K562 (cell line): ENCODE data around the gene PLEKHA6. TPM values are rescaled to one million over a fixed set of nuclear protein-coding genes. Genes with fewer than 3 reads are reported as not detected.

ENCODE experiments used
- ATAC-seq: fragments of 200-7000 bp; cut with Tn5 transposase; 3 replicates; pipeline ENCODE4 v1.9.1; 2020; ENCODE audit warnings: moderate library complexity
- BruUV-seq: library from RNA; stranded (reverse); fragments of 400-500 nt; replicated peaks from 2 replicates; lab custom pipeline; 2021; lab: Mats Ljungman, UMichigan
- CTCF ChIA-PET: fragments of 300-600 bp; formaldehyde crosslinking; extraction: SDS; loops from one replicate; lab custom pipeline; 2021; ENCODE audit warnings: low intra/inter-chr PET ratio; lab: Yijun Ruan, JAX
- POLR2A ChIA-PET: fragments of 300-600, 350-650 bp; sonication (Branson Sonifier 250); formaldehyde crosslinking; extraction: SDS; loops from one replicate; lab custom pipeline; 2021; ENCODE audit warnings: antibody characterized with exemption, inconsistent platforms; lab: Yijun Ruan, JAX
- DNase-seq, 4 experiments: peaks; one replicate each; pipeline versions ENCODE4 v3.0.0 to v3.0.0-alpha.2; 2011 to 2018; ENCODE audit warnings: low spot score in 3 of 4, mixed read lengths in 3 of 4; ENCODE audit errors: extremely low read depth in 1 of 4
- FAIRE-seq: peaks from 2 replicates; lab custom pipeline; 2011; peaks lifted over from hg19 to GRCh38; lab: Jason Lieb, UNC
- H2AFZ ChIP-seq: 2 replicates; pipeline ENCODE4 v1.6.0; 2011; ENCODE audit warnings: low read depth, low read length, control low read depth, inconsistent platforms
- H3K27ac ChIP-seq: fragments of 200-600 bp; 3 replicates; pipeline ENCODE4 v1.8.0; 2011; ENCODE audit warnings: low read depth, mild to moderate bottlenecking, control low read depth, inconsistent platforms, low read length, moderate library complexity, mixed read lengths; ENCODE audit errors: extremely low read depth
- H3K27me3 ChIP-seq, 2 experiments: fragments of 300-600 bp in 1 of 2; 2 replicates in 1 of 2; 3 replicates in 1 of 2; pipeline versions ENCODE4 v1.6.0 to v1.8.0; 2011; ENCODE audit warnings: inconsistent platforms in 2 of 2, low read length in 2 of 2, mild to moderate bottlenecking in 1 of 2, mixed read lengths in 1 of 2, moderate library complexity in 1 of 2; ENCODE audit not compliant: control insufficient read depth in 2 of 2, insufficient read depth in 2 of 2
- H3K36me3 ChIP-seq: fragments of 300-600 bp; 3 replicates; pipeline ENCODE4 v1.8.0; 2011; ENCODE audit warnings: mild to moderate bottlenecking, low read length, inconsistent platforms; ENCODE audit not compliant: control insufficient read depth, insufficient read depth
- H3K4me1 ChIP-seq, 2 experiments: fragments of 200-600 bp in 1 of 2; replicated peaks in 1 of 2; 2 replicates in 1 of 2; 3 replicates in 1 of 2; pipeline versions ENCODE4 v1.5.1 to v1.8.0; 2011; ENCODE audit warnings: inconsistent platforms in 2 of 2, low read length in 2 of 2, mild to moderate bottlenecking in 1 of 2, mixed read lengths in 1 of 2, moderate library complexity in 1 of 2; ENCODE audit not compliant: control insufficient read depth in 2 of 2, insufficient read depth in 2 of 2
- H3K4me2 ChIP-seq: 2 replicates; pipeline ENCODE4 v1.6.1; 2011; ENCODE audit warnings: low read length, control low read depth, inconsistent platforms, mixed read lengths; ENCODE audit not compliant: insufficient read depth
- H3K4me3 ChIP-seq: fragments of 200-600 bp; sonication (generic), shearing (Covaris generic); 2 replicates; pipeline ENCODE4 v1.5.1; 2016; ENCODE audit warnings: control low read depth, inconsistent platforms
- H3K79me2 ChIP-seq: fragments of 200-600 bp; 3 replicates; pipeline ENCODE4 v1.8.0; 2011; ENCODE audit warnings: low read length, inconsistent platforms; ENCODE audit not compliant: control insufficient read depth, insufficient read depth
- H3K9ac ChIP-seq, 2 experiments: 2 replicates each; pipeline versions ENCODE4 v1.6.0 to v1.6.1; 2011; ENCODE audit warnings: low read depth in 2 of 2, low read length in 2 of 2, control low read depth in 1 of 2, inconsistent platforms in 1 of 2, mild to moderate bottlenecking in 1 of 2, mixed read lengths in 1 of 2; ENCODE audit not compliant: insufficient read depth in 1 of 2
- H3K9me1 ChIP-seq: one replicate; pipeline ENCODE4 v1.6.0; 2011; ENCODE audit warnings: inconsistent platforms, mild to moderate bottlenecking, low read length, moderate library complexity; ENCODE audit not compliant: control insufficient read depth, insufficient read depth
- H3K9me3 ChIP-seq: replicated peaks from 2 replicates; pipeline ENCODE4 v1.5.1; 2011; ENCODE audit warnings: low read depth, low read length, inconsistent platforms; ENCODE audit not compliant: control insufficient read depth, insufficient read depth
- H4K20me1 ChIP-seq: replicated peaks from 2 replicates; pipeline ENCODE4 v1.6.1; 2011; ENCODE audit warnings: low read length, inconsistent platforms, mixed read lengths; ENCODE audit not compliant: control insufficient read depth, insufficient read depth
- ARHGAP35 ChIP-seq: fragments of 450-650 bp; IDR thresholded peaks from 2 replicates; pipeline ENCODE4 v1.6.1; 2018; ENCODE audit not compliant: partially characterized antibody
- MCM3 ChIP-seq: fragments of 450-650 bp; IDR thresholded peaks from 2 replicates; pipeline ENCODE4 v1.6.1; 2016
- NR1H2 ChIP-seq: sonication (generic); formaldehyde crosslinking; IDR thresholded peaks from 2 replicates; pipeline ENCODE4 v1.4.0; 2020; ENCODE audit warnings: mild to moderate bottlenecking, missing genetic modification reagents
- PHB2 ChIP-seq: fragments of 450-650 bp; IDR thresholded peaks from 2 replicates; pipeline ENCODE4 v1.6.1; 2017; ENCODE audit warnings: low read depth
- POLR2B ChIP-seq: fragments of 450-650 bp; IDR thresholded peaks from 2 replicates; pipeline ENCODE4 v1.6.1; 2018; ENCODE audit warnings: low read depth; ENCODE audit not compliant: partially characterized antibody
- RAD51 ChIP-seq: fragments of 450-650 bp; IDR thresholded peaks from 2 replicates; pipeline ENCODE4 v1.7.1; 2016; ENCODE audit warnings: low read depth, mild to moderate bottlenecking, borderline replicate concordance
- RB1 ChIP-seq: fragments of 450-650 bp; IDR thresholded peaks from 2 replicates; pipeline ENCODE4 v1.6.1; 2017; ENCODE audit warnings: low read depth, mild to moderate bottlenecking
- RBM22 ChIP-seq: fragments of 200-400 bp; formaldehyde crosslinking; IDR thresholded peaks from 2 replicates; pipeline ENCODE4 v1.6.1; 2018; ENCODE audit warnings: low read length, low read depth; ENCODE audit not compliant: poor library complexity, severe bottlenecking
- RFX1 ChIP-seq: fragments of 450-650 bp; IDR thresholded peaks from 2 replicates; pipeline ENCODE4 v1.6.1; 2016; ENCODE audit warnings: mild to moderate bottlenecking, moderate library complexity
- RFX5 ChIP-seq: IDR thresholded peaks from 2 replicates; pipeline ENCODE4 v1.6.1; 2011; ENCODE audit warnings: low read depth, mild to moderate bottlenecking, improper control_type of control experiment, low read length
- TFAP4 ChIP-seq: sonication (generic); formaldehyde crosslinking; IDR thresholded peaks from 2 replicates; pipeline ENCODE4 v1.8.0; 2022; ENCODE audit warnings: missing genetic modification reagents, mild to moderate bottlenecking, moderate library complexity, borderline replicate concordance
- ZBTB1 ChIP-seq: sonication (generic); formaldehyde crosslinking; IDR thresholded peaks from 2 replicates; pipeline ENCODE4 v1.8.1; 2023; ENCODE audit warnings: missing genetic modification reagents, low read depth, mild to moderate bottlenecking, borderline replicate concordance
- ZNF124 ChIP-seq: sonication (generic); formaldehyde crosslinking; IDR thresholded peaks from 2 replicates; pipeline ENCODE4 v1.8.1; 2022; ENCODE audit warnings: missing genetic modification reagents
- ZNF282 ChIP-seq: sonication (generic); formaldehyde crosslinking; IDR thresholded peaks from 2 replicates; pipeline ENCODE4 v1.8.1; 2023; ENCODE audit warnings: missing genetic modification reagents
- ZSCAN29 ChIP-seq: fragments of 450-650 bp; IDR thresholded peaks from 2 replicates; pipeline ENCODE4 v1.6.1; 2017
- WGBS: fragments of 100-300 bp; shearing (Covaris generic); methylation state at CpG from one replicate; pipeline ENCODE4 v1.1.6; 2016; ENCODE audit warnings: low coverage, mixed read lengths; ENCODE audit not compliant: insufficient coverage; ENCODE audit errors: missing lambda C conversion rate; 5-methylcytosine and 5-hydroxymethylcytosine counted together
- in situ Hi-C: fragments of 300-500 bp; cut with MboI; formaldehyde crosslinking; loops from 4 replicates; pipeline ENCODE4 v1.15.0; 2018; ENCODE audit warnings: inconsistent platforms, mixed read lengths
- intact Hi-C: fragments of 100-400 bp; cut with micrococcal nuclease; formaldehyde crosslinking; loops from 2 replicates; pipeline ENCODE4 v1.14.2; 2022
- polyA plus RNA-seq, 8 experiments: library from polyadenylated mRNA; depleted of rRNA in 4 of 8; stranded (reverse) in 5 of 8; unstranded in 3 of 8; fragments of >200 nt; fragmentation: Nextera tagmentation in 2 of 8; fragmentation: Illumina TruSeq in 1 of 8; extraction: Ambion mirVana in 2 of 8; extraction: Trizol in 1 of 8; gene quantifications; 2 replicates each; pipeline versions ENCODE4 v1.2.1 to v1.2.3, GENCODE V29; 2011 to 2014; ENCODE audit warnings: inconsistent platforms in 1 of 8, missing spikeins in 1 of 8
- total RNA-seq, 7 experiments: library from RNA; depleted of rRNA in 6 of 7; stranded (reverse); fragments of >200 nt in 6 of 7; fragmentation: Illumina TruSeq in 2 of 7; extraction: Trizol in 2 of 7; gene quantifications; 2 replicates each; pipeline versions ENCODE4 v1.2.1 to v1.2.3, GENCODE V29; 2011 to 2021; ENCODE audit warnings: low replicate concordance in 1 of 7
- TF ChIP-seq, protein P1 (sequence below): sonication (generic); formaldehyde crosslinking; IDR thresholded peaks from 2 replicates; pipeline ENCODE4 v1.8.0; 2022; ENCODE audit warnings: mild to moderate bottlenecking, low read depth, missing genetic modification reagents
- TF ChIP-seq, protein P2 (sequence below): fragments of 250-450 bp; sonication (Bioruptor Pico); IDR thresholded peaks from 2 replicates; pipeline ENCODE4 v1.5.0; 2021; ENCODE audit warnings: mild to moderate bottlenecking, borderline replicate concordance

PLEKHA6 gene
- total and polyA plus RNA-seq, 9 of the 15 experiments (the other 6 are each of a cell fraction or from before 2014, with no cell fraction given): under 0.01 to 0.33 (median 0.01) TPM; not detected in 4

GRCh38 chr1:204350857-204351573, 8.7 kb downstream of the PLEKHA6 start:
- no TSS peak for BruUV-seq
- no peak overlapping the region for H2AFZ ChIP-seq
- H3K4me2 ChIP-seq: no peak overlapping the region
- no peak overlapping the region for H3K27ac ChIP-seq
- no peaks in the 10 kb centered on the region for H3K9me1 ChIP-seq
- peak; percentile 55 for ATAC-seq
- no peaks in the 10 kb centered on the region for H3K36me3 ChIP-seq
- ChIA-PET POLR2A (interaction anchor here (0.6 to 2.0 kb wide), 5 partner anchors 9 to 1112 kb away, joined by 3 to 6 read pairs (median 4); no protein-coding TSS in a partner anchor), CTCF (no interaction called here)
- 0 out of 2 replicates have a peak, but pooled peaks cover 3% of the 10 kb centered on the region for H4K20me1 ChIP-seq
- peaks cover 0 to 5% of the 10 kb centered on the region in 2 experiments; a peak in 4 of 5 replicates for H3K4me1 ChIP-seq
- in situ Hi-C loops: no loop called here
- WGBS: 8% methylated on average over 20 of the region's 20 CpGs
- no peak for FAIRE-seq
- peak; percentile 28 to 46 (median 36) for DNase-seq
- no peaks in the 10 kb centered on the region for H3K79me2 ChIP-seq
- 0 out of 4 replicates have a peak overlapping the region, but pooled peaks of 1 of the 2 experiments have one; percentile 21 for H3K9ac ChIP-seq
- H3K4me3 ChIP-seq: no peak overlapping the region
- H3K9me3 ChIP-seq: no peaks in the 10 kb centered on the region
- peaks cover 18 to 49% of the 10 kb centered on the region in 2 experiments for H3K27me3 ChIP-seq
- intact Hi-C loops: no loop called here
- no peak for TF ChIP-seq ZNF124 (CRISPR knock-in tag)
- TF ChIP-seq TFAP4 (CRISPR knock-in tag): peak; percentile 95
- TF ChIP-seq ZNF282 (CRISPR knock-in tag): no peak
- TF ChIP-seq MCM3: no peak
- TF ChIP-seq ARHGAP35: no peak
- TF ChIP-seq, protein P1, sequence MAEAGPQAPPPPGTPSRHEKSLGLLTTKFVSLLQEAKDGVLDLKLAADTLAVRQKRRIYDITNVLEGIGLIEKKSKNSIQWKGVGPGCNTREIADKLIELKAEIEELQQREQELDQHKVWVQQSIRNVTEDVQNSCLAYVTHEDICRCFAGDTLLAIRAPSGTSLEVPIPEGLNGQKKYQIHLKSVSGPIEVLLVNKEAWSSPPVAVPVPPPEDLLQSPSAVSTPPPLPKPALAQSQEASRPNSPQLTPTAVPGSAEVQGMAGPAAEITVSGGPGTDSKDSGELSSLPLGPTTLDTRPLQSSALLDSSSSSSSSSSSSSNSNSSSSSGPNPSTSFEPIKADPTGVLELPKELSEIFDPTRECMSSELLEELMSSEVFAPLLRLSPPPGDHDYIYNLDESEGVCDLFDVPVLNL: no peak
- no peak for TF ChIP-seq RFX5
- TF ChIP-seq RBM22: peak; percentile 59
- no peak for TF ChIP-seq ZSCAN29
- TF ChIP-seq, protein P2, sequence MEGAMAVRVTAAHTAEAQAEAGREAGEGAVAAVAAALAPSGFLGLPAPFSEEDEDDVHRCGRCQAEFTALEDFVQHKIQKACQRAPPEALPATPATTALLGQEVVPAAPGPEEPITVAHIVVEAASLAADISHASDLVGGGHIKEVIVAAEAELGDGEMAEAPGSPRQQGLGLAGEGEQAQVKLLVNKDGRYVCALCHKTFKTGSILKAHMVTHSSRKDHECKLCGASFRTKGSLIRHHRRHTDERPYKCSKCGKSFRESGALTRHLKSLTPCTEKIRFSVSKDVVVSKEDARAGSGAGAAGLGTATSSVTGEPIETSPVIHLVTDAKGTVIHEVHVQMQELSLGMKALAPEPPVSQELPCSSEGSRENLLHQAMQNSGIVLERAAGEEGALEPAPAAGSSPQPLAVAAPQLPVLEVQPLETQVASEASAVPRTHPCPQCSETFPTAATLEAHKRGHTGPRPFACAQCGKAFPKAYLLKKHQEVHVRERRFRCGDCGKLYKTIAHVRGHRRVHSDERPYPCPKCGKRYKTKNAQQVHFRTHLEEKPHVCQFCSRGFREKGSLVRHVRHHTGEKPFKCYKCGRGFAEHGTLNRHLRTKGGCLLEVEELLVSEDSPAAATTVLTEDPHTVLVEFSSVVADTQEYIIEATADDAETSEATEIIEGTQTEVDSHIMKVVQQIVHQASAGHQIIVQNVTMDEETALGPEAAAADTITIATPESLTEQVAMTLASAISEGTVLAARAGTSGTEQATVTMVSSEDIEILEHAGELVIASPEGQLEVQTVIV: no peak
- TF ChIP-seq RB1: no peak
- TF ChIP-seq ZBTB1 (CRISPR knock-in tag): no peak
- TF ChIP-seq POLR2B: no peak
- TF ChIP-seq PHB2: no peak
- TF ChIP-seq RAD51: no peak
- TF ChIP-seq NR1H2 (CRISPR knock-in tag): no peak
- peak; percentile 88 for TF ChIP-seq RFX1
